ENCODE results near the gene ERCC1.

ERCC1 gene

DNA sequence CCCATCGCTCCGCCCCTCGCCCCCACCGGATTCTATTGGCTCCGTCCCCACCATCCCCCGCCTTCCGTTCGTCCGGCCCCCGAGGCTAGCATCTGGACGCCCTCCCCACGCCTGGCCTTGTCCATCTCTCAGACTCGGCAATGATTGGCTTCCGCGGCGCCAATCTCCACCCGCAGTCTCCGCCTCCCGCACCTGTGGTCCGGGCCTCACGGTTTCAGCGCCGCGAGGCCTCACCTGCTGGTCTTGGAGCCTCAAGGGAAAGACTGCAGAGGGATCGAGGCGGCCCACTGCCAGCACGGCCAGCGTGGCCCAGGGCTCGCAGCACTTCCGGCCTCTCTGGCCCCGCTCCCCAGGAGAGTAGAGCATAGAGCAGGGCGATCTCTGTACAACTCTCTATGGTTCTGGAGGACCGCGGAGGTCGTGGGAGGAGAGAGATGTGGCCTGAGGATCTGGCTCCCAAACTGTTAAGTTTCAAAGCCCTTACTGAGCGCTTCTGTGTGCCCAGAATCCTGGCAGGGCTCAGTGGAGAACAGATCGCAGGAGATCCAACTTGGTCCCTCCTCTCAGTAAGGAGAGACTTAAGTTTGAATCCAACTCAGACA, at the start of gene ERCC1:
ERCC1 (minus strand) TSS at position 329 of the 602 bp plus-strand sequence. CDS start 543 bp downstream, outside the sequence.
- peak; percentile 86 for DNase-seq (ENCODE audit: low read depth, low spot score)

DNA sequence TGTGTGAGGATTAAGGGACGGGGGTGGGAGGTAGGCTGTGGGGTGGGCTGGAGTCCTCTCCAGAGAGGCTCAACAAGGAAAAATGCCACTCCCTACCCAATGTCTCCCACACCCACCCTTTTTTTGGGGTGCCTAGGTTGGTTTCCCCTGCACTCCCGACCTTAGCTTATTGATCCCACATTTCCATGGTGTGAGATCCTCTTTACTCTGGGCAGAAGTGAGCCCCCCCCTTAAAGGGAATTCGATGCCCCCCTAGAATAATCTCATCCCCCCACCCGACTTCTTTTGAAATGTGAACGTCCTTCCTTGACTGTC, 49.6 kb upstream of the ERCC1 start:
- DNase-seq (ENCODE audit: low read depth, low spot score): no peak

DNA sequence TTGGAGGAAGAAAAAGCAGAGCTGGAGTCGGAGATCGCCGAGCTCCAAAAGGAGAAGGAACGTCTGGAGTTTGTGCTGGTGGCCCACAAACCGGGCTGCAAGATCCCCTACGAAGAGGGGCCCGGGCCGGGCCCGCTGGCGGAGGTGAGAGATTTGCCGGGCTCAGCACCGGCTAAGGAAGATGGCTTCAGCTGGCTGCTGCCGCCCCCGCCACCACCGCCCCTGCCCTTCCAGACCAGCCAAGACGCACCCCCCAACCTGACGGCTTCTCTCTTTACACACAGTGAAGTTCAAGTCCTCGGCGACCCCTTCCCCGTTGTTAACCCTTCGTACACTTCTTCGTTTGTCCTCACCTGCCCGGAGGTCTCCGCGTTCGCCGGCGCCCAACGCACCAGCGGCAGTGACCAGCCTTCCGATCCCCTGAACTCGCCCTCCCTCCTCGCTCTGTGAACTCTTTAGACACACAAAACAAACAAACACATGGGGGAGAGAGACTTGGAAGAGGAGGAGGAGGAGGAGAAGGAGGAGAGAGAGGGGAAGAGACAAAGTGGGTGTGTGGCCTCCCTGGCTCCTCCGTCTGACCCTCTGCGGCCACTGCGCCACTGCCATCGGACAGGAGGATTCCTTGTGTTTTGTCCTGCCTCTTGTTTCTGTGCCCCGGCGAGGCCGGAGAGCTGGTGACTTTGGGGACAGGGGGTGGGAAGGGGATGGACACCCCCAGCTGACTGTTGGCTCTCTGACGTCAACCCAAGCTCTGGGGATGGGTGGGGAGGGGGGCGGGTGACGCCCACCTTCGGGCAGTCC, 49.0 kb upstream of the ERCC1 start:
- DNase-seq (ENCODE audit: low read depth, low spot score): no peak

DNA sequence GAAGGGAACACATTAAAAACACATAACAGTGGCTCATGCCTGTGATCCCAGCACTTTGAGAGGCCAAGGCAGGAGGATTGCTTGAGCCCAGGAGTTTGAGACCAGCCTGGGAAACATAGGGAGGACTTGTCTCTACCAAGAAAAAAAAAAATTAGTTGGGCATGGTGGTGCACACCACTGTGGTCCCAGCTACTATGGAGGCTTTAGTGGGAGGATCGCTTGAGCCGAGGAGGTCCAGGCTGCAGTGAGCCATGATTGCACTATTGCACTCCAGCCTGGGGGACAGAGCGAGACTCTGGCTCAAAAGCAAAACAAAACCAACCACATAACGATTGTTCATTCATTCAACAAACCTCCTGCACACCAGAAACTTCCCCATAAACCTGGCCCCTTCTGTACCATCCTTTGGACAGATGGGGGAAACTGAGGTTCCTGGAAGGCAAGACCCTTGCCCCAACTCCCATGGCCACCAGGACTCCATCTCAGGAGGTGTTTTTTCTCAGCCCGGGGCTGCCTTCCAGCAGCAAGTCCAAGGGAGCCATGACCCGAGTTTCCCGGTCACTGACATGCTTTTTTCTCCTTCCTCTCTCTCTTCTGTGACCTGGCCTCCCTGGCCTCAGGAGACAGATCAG, 48.3 kb upstream of the ERCC1 start:
- DNase-seq (ENCODE audit: low read depth, low spot score): no peak

DNA sequence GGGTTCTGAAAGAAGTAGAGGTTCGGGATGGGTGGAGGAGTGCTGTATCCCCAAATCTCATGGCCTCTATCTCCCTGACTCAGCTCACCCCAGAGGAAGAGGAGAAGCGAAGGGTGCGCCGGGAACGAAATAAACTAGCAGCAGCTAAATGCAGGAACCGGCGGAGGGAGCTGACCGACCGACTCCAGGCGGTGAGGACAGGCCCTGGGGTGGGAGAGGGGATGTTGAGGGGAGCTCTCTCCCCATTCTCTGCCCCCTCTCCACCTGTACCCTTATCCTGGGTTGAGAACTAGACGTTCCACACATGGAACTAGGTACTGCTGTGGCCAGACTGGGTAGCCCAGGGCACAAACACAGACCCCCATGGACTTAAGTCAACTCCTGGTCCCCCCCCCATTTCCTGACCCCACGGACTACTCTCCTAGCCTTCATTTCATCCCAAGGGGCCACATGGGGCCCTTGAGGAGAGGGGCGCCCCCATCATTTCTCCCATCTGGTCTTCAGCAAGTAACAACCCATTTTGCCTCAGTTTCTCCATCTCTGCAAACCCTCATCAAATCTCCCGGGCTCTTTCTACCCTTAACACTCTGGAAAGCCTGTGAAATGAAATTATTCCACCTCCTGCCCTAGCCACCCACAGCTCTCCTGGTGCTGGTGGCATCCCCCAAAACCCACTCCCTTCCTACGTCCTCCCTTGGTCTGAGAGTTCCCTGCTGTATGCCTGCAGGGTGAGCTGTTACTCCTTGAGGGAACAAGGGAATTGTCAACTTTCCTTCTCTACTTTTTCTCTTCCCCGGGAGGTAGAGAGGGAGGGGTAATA, 47.6 kb upstream of the ERCC1 start:
- no peak for DNase-seq (ENCODE audit: low read depth, low spot score)

DNA sequence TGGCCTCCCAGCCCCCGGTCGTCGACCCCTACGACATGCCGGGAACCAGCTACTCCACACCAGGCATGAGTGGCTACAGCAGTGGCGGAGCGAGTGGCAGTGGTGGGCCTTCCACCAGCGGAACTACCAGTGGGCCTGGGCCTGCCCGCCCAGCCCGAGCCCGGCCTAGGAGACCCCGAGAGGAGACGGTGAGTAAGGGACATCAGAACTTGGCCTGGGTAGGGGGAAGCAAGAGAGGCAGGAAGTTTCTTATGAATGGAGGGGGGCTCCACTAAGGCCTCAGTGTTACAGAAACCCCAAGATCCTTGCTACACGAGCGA, 47.0 kb upstream of the ERCC1 start:
- no peak for DNase-seq (ENCODE audit: low read depth, low spot score)

DNA sequence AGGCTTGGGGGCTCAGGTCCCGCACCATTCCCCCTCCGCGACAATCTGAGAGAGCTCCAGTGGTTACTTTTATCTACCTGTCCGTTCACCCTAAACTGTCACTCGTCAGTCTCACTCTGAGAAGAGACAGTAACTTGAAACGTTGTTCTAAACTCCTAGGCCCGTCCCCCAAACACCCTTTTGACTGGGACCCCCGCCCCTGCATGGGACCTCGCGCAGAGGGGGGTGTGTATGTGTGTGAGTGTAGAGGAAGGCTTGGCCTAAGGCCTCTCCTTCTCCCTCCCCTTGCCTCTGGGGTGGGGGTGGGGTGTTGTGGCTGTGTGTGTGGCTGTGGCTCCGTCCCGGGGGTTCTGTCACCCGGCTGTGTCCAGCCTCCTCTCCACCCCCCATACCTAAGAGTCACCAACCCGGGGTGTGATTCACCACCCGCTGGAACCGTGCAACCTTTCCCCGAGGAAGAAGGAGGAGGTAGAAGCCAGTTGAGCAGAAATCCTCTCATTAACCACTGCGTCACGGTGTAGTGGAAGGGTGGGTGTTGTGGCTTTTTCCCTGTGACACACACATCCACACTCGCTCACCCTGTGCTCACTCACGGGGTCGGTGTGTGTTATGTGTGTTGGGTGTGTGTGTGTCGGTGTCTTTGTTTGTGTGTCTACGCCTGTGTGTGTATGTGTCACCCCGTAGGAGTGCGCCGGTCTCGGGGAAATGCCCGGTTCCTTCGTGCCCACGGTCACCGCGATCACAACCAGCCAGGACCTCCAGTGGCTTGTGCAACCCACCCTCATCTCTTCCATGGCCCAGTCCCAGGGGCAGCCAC, 46.4 kb upstream of the ERCC1 start:
- no peak for DNase-seq (ENCODE audit: low read depth, low spot score)

DNA sequence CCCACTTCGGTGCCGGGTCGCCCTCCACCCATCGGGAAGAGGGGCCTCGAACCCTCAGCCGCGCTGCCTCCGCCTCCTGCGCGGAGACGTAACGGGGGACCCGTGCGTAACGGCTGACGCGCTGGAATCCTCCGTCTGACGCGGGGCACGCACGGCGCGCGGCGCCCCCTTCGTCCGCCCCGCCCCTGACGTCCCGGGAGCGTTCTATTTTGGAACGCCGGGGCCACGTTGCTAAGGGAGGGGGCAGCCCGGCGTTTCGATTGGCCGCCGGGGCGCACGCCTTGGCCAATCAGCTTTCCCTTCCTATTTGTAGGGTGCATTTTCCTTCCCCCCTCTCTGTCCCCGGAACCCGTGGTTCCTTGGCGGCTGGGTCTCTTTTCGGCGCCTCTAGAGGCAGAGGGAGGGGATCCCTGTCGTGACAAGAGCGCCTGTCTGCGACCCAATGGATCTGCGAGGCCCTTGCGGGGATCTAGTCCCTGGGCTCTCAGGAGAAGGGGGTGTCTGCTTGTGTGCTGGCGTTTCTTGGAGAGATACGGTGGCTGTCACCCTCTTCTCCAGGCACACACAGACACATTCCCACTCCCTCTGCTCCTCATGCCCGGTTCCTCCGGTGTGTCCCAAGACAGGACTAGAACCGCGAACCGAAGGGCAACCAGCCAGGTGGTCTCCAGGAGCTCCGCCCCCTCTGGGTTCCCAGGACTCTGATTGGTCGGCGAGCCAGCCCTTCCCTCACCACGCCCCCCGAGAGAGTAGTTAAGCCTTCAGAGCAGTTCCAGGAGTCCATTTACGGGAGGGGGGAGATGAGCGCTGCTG, 45.6 kb upstream of the ERCC1 start:
- peak; percentile 89 for DNase-seq (ENCODE audit: low read depth, low spot score)

DNA sequence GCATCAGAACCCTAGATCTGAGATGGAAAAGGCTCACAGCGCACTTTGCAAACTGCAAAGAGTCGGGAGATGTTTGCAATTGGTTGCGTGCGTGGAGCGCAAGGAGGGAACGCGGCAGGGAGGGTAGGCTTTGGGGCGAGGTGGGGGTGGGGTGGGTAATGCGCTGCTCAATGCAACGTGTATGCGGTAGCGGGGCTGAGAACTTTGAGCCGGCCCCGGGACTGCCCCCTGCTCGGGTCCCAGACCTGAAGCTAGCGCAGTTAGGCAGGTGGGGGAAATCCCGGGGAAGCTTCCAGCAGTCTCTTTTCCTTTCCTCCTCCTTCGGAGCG, 45.0 kb upstream of the ERCC1 start:
- DNase-seq (ENCODE audit: low read depth, low spot score): no peak

DNA sequence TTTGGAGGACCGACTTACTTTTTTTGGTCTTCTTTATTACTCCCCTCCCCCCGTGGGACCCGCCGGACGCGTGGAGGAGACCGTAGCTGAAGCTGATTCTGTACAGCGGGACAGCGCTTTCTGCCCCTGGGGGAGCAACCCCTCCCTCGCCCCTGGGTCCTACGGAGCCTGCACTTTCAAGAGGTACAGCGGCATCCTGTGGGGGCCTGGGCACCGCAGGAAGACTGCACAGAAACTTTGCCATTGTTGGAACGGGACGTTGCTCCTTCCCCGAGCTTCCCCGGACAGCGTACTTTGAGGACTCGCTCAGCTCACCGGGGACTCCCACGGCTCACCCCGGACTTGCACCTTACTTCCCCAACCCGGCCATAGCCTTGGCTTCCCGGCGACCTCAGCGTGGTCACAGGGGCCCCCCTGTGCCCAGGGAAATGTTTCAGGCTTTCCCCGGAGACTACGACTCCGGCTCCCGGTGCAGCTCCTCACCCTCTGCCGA, 44.5 kb upstream of the ERCC1 start:
- DNase-seq (ENCODE audit: low read depth, low spot score): no peak

DNA sequence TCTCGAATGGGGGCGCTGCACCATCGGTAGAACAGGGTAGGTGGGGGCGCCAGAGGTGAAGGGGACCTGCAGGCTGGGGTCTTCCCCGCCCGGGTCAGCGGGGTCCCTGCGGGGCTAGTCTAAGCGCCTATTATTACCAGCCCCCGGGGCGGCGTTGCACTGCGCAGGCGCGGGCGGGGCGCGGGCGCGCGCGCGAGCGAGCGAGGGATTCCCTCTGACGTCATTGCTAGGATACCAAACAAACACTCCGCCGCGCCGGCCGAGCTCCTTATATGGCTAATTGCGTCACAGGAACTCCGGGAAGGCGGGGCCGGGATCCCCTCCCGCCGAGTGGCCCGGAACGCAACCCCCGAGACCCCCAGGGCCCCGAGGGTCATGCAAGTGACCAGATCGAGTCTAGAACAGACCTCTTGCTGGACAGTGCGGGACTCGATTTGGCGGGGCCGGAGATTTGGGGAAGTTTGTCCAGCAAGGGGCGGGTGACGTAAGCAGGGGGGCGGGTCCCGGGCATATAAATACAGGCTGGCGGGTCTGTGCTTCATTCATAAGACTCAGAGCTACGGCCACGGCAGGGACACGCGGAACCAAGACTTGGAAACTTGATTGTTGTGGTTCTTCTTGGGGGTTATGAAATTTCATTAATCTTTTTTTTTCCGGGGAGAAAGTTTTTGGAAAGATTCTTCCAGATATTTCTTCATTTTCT, 43.9 kb upstream of the ERCC1 start, which contains the start of gene FOSB:
FOSB (plus strand) TSS at position 541 of the 703 bp plus-strand sequence. CDS start 591 bp downstream, outside the sequence.
- DNase-seq (ENCODE audit: low read depth, low spot score): peak; percentile 70

DNA sequence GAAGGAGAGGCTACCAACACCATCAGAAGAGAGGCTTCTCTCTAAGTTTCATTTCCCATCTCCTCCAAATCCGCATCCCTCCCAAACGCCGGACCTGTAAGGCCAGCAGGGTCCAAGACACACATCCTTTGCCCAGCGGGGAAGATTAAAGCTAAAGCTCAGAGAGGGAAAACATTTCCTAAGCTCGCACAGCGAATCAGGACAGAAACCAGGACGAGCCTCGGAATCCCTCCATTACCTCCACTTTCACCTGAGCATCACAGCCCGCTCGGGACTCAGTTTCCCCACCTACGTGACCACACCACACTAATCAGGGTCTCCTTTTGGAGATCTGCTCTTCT, 43.4 kb upstream of the ERCC1 start:
- DNase-seq (ENCODE audit: low read depth, low spot score): no peak

DNA sequence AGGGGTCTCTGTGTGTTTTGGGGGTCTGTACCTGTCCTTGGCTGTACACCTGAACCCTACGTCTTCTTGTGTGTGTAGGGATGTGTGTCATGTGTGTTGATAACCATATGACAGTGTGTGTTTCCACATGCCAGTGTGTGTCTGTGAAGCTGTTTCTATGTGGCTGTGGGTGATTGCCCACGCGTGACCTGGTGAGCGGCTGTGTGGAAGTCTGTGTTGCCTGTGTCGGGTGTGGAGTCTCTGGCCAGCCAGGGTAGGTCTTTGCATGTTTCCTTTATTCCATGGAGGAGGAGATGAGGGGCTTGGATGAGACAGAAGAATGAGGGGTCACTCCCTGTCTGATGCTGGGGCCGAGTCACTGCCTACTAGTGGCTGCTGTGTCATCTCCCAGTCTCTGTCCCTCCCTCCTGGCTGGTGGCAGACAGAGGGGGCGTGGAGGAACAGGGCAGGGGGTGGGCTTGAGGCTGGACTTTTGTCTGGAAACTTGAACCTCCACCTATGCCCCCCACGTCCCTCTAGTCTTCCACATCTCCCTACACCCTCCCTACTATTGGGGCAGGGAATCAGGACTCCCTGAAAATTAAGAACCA, 41.2 kb upstream of the ERCC1 start:
- DNase-seq (ENCODE audit: low read depth, low spot score): no peak

DNA sequence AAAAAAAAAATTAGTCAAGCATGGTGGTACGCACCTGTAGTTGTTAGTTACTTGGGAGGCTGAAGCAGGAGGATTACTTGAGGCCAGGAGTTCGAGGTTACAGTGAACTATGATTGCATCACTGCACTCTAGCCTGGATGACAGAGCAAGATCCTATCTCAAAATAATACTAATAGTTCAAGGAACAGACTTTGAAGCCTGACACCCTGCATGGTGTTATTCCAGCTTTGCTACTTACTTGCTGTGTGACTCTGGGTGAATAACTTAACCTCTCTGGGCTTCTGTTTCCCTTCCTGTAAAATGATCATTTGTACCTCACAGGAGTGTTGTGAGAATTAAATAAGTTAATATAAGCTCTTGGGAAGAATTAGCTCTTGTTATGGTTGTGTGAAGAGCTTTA, 40.6 kb upstream of the ERCC1 start:
- DNase-seq (ENCODE audit: low read depth, low spot score): no peak

DNA sequence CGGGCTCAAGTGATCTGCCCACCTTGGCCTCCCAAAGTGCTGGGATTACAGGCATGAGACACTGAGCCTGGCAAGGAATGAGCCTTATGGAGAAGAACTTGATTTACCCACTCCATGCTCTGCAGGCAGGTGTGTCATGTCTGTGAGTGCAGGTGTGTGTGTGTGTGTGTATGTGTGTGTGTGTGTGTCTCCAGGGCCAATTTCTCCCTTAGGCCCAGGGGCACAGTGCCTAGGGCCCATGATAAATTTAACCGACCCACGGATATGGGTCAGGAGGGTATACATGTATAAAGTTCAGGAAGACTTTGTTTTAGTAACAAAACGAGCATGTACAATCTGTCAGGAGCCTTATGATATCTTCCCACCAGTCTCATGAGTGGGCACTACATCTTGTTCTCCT, 39.5 kb upstream of the ERCC1 start:
- DNase-seq (ENCODE audit: low read depth, low spot score): no peak

DNA sequence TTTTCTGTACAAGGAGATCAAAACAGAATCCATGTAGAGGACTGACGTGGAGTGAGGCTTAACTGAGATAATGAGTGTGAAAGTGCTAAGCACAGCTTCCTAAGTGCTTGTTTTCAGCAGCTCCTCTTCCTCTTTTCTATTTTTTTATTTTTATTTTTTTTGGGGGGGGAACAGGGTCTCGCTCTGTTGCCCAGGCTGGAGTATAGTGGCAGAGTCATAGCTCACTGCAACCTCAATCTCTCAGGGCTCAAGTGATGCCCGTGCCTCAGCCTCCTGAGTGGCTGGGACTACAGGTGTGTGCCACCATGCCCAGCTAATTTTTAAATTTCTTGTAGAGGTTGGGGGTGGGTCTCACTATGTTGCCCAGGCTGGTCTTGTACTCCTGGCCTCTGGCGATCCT, 38.5 kb upstream of the ERCC1 start:
- no peak for DNase-seq (ENCODE audit: low read depth, low spot score)

DNA sequence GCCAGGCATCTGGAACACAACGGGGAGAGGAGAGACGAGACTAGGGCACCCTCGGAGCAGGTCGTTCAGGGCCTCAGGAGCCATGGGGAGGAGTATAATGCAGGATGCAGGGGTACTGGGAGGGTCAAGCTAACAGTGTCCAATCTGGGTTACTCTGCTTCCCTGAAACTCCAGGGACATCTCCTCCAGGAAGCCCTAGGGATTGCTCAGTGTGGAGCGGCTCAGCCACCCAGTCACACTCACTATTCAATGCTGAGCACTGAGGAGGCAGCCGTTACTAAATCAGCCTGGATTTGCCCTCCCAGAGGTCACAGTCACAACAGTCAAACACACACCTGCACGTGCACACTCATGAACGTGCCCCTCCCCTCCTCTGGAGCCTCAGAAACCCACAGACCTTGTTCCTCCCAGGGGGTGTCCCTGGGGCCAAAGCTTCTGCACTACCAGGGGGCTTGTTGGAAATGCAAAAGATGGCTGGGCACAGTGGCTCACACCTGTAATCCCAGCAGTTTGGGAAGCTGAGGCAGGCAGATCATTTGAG, 37.2 kb upstream of the ERCC1 start:
- DNase-seq (ENCODE audit: low read depth, low spot score): no peak

DNA sequence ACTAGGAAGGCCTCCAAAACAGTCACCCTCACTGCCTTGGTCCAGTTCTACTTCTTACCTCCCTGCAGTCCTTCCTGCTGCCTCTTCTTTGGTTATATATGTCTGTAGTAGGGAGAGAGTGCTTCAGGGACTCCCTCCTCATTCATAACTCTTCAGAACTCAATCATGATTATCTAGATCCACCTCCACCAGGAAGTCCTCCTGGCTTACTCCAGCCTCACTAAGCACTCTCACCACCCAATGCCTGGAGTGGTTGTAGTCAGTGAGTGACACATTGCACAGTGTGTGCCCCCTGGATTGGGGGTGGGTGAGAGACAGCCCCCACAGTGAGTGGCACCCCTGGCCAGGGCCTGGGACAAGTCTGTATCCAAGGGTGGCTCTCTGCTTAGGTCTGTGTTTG, 34.1 kb upstream of the ERCC1 start:
- DNase-seq (ENCODE audit: low read depth, low spot score): no peak

DNA sequence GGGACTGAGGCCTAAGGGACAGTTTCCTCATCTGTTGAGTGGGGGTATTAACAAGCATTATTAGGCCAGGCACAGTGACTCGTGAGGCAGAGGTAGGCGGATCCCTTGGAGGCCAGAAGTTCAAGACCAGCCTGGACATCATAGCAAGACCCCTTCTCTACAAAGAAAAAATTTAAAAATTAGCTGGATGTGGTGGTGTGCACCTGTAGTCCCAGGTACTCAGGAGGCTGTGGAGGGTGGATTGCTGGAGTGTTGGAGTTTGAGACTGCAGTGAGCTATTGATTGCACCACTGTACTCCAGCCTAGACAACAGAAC, 32.7 kb upstream of the ERCC1 start:
- no peak for DNase-seq (ENCODE audit: low read depth, low spot score)
